Erythroblast (primary cell): ENCODE results near the gene CDKAL1.

Experiments
- GATA1 ChIP-seq: IDR thresholded peaks from 2 replicates; pipeline ENCODE4 v1.6.1; 2011; ENCODE audit warnings: low read depth, mild to moderate bottlenecking, control low read depth, low read length, moderate library complexity
- POLR2A ChIP-seq: IDR thresholded peaks from 2 replicates; pipeline ENCODE4 v1.6.1; 2011; ENCODE audit warnings: mild to moderate bottlenecking, low read length

GRCh38 chr6:20853828-20854227, 319.6 kb downstream of the CDKAL1 start:
- TF ChIP-seq POLR2A (no peak), GATA1 (no peak)
